Heart left ventricle (tissue), 16 donors: Measurements from ENCODE around the gene NFATC2IP. TPM values are rescaled to one million over a fixed set of nuclear protein-coding genes. Genes with fewer than 3 reads are reported as not detected.

ENCODE experiments used
- ATAC-seq, 4 donors: fragments of 200-7000 bp; cut with Tn5 transposase; one replicate each; pipeline ENCODE4 v1.9.1; 2020 to 2022; ENCODE audit warnings: moderate library complexity in 4 of 4, mild to moderate bottlenecking in 3 of 4, moderate number of reproducible peaks in 1 of 4
- DNase-seq, 5 donors: peaks; one replicate each; pipeline ENCODE4 v3.0.0-alpha.2; 2020
- H3K27ac ChIP-seq, 12 donors: fragments of 200-600 bp; sonication (generic) in 4 of 12; one replicate each; pipeline versions ENCODE4 v1.5.0 to v1.8.0; 2016 to 2022; ENCODE audit warnings: mild to moderate bottlenecking in 2 of 12
- H3K27me3 ChIP-seq, 9 donors: fragments of 200-600 bp; sonication (generic) in 2 of 9; one replicate each; pipeline versions ENCODE4 v1.5.1 to v1.8.0; 2016 to 2022; ENCODE audit warnings: mild to moderate bottlenecking in 3 of 9
- H3K36me3 ChIP-seq, 9 donors: fragments of 200-600 bp; sonication (generic) in 2 of 9; one replicate each; pipeline versions ENCODE4 v1.5.0 to v1.8.0; 2018 to 2022; ENCODE audit warnings: mild to moderate bottlenecking in 2 of 9
- H3K4me1 ChIP-seq, 12 donors: fragments of 200-600 bp; sonication (generic) in 4 of 12; one replicate each; pipeline versions ENCODE4 v1.5.0 to v1.8.0; 2016 to 2022; ENCODE audit warnings: mild to moderate bottlenecking in 3 of 12
- H3K4me3 ChIP-seq, 12 donors: fragments of 200-600 bp; sonication (generic) in 4 of 12; one replicate each; pipeline versions ENCODE4 v1.5.0 to v1.8.0; 2017 to 2022; ENCODE audit warnings: mild to moderate bottlenecking in 9 of 12, moderate library complexity in 4 of 12
- H3K9me3 ChIP-seq, 12 donors: fragments of 200-600 bp; sonication (generic) in 4 of 12; one replicate each; pipeline versions ENCODE4 v1.5.0 to v1.8.0; 2016 to 2022; ENCODE audit warnings: mild to moderate bottlenecking in 1 of 12
- POLR2A ChIP-seq, 2 donors: fragments of 450-650 bp; IDR thresholded peaks; one replicate each; pipeline ENCODE4 v1.6.1; 2017; ENCODE audit warnings: antibody characterized with exemption in 2 of 2, mild to moderate bottlenecking in 2 of 2, moderate library complexity in 2 of 2
- WGBS, 4 donors: extraction: QIAGEN DNeasy Blood & Tissue Kit in 2 of 4; methylation state at CpG; one replicate each; pipeline versions ENCODE4 v1.1.5 to v1.1.7; 2013 to 2018; 5-methylcytosine and 5-hydroxymethylcytosine counted together
- intact Hi-C, 10 donors: fragments of 100-400 bp; cut with DNase I; formaldehyde crosslinking; loops; one replicate each; pipeline versions ENCODE4 v1.11.1 to v1.14.2; 2022
- long read RNA-seq, 3 donors: library from polyadenylated mRNA; unstranded; transcript quantifications; one replicate each; pipeline ENCODE4 v2.0.0, GENCODE V29; 2020 to 2021
- polyA plus RNA-seq, 2 donors: library from polyadenylated mRNA; stranded (reverse); fragments of 200-250 nt; gene quantifications; one replicate each; pipeline ENCODE4 v1.2.3, GENCODE V29; 2013
- total RNA-seq, 9 donors: library from RNA; depleted of rRNA in 2 of 9; stranded (reverse); fragments of >200 nt in 2 of 9; fragmentation: NEBNext Ultra II Directional in 3 of 9; extraction: Animal tissue kit (Norgen Biotek cat#: 25700) in 3 of 9; gene quantifications; one replicate each; pipeline versions ENCODE4 v1.1.0 to v1.2.4, GENCODE V29; 2016 to 2023
- TF ChIP-seq, protein P1 (sequence below), 12 donors: fragments of 200-600 bp; sonication (generic) in 4 of 12; IDR thresholded peaks; one replicate each; pipeline versions ENCODE4 v1.5.0 to v1.8.0; 2018 to 2022; ENCODE audit warnings: antibody characterized with exemption in 12 of 12, mild to moderate bottlenecking in 5 of 12
- donor health status: ischemic (EF 13 %, LVEDD 7.1; RV severe dilation, severe dysfunction).
- donor health status: healthy with polysubstance abuse.
- donor health status: DM: no; HTN: yes; CAD: no.
- donor health status: DM: no; HTN: no; CAD: no.
- donor health status: ischemic (EF 25% LVEDD 6.9; RV normal size, moderate dysfunction).
- donor health status: ischemic (EF 25% LVEDD 5.7; RV mildly dilated, moderate dysfunction).
- donor health status: healthy.
- donor health status: DM: yes; HTN: yes; CAD: no.
- donor health status: ischemic (EF 35%, LVEDD 5.7; RV mildly dilated, moderate dysfunction).
- donor health status: nonischemic (EF 11% LVEDD 7.7; RV severe dilation, severe dysfunction).
- donor health status: DM: yes; HTN: yes; CAD: no.
- donor health status: PGD.
- donor health status: ischemic (EF 29% LVEDD 5.4; RV normal size, mild dysfunction).
- donor health status: nonischemic (EF 23%, LVEDD 6.1; RV moderate dilation, normal function).

NFATC2IP gene
- 10 to 100 TPM; 11.1 to 25.3 (median 19.5) TPM for total RNA-seq
- polyA plus RNA-seq: 10 to 100 TPM; 12.7 to 23.4 TPM
- long read RNA-seq, donor 1, full-length matches to known transcripts: 28 of 34 reads
- long read RNA-seq, donor 1, partial matches to known transcripts: 0 of 34 reads
- long read RNA-seq, donor 1, other reads (novel, unspliced or antisense): 6 of 34 reads
- long read RNA-seq, donor 2, full-length matches to known transcripts: 3 of 11 reads
- long read RNA-seq, donor 2, partial matches to known transcripts: 5 of 11 reads
- long read RNA-seq, donor 2, other reads (novel, unspliced or antisense): 3 of 11 reads
- long read RNA-seq, donor 3, full-length matches to known transcripts: 36 of 44 reads
- long read RNA-seq, donor 3, partial matches to known transcripts: 3 of 44 reads
- long read RNA-seq, donor 3, other reads (novel, unspliced or antisense): 5 of 44 reads

DNA sequence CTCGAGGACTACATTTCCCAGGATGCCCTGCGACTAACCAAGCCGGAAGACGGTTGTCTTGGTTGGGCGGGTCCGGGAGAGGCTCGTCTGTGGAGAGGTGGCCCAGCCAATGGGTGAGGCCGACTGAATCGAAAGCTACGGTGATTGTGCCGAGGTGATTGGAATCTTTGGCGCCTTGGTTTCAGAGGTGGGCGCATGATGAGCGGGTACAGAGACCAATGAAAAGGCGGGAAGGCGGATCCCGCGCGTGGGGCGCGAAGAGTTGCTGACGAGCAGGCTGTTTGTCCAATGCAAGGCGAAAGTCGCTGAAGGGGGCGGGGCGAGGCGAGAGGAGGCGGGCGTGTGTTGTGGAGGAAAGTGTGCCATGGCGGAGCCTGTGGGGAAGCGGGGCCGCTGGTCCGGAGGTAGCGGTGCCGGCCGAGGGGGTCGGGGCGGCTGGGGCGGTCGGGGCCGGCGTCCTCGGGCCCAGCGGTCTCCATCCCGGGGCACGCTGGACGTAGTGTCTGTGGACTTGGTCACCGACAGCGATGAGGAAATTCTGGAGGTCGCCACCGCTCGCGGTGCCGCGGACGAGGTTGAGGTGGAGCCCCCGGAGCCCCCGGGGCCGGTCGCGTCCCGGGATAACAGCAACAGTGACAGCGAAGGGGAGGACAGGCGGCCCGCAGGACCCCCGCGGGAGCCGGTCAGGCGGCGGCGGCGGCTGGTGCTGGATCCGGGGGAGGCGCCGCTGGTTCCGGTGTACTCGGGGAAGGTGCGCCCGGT lies at the start of gene NFATC2IP:
TSS of gene NFATC2IP (plus strand) at position 290 of the 762 bp plus-strand sequence. CDS start at position 365, 75 bp downstream.
- 0 to 1% (median 1%) methylated on average over 38 to 79 of the region's 79 CpGs for WGBS, 4 donors
- peak; percentile 98 to 100 (median 99) for ATAC-seq
- intact Hi-C loops: loop anchor here in 4 of 10 donors (1.0 to 5.0 kb wide), 5 partner anchors 26 to 1021 kb away; partner anchors contain the start of genes ATXN2L (in 1 of the 4), RABEP2 (in 1 of the 4), TAOK2 (in 1 of the 4) and TUFM (in 1 of the 4)

DNA sequence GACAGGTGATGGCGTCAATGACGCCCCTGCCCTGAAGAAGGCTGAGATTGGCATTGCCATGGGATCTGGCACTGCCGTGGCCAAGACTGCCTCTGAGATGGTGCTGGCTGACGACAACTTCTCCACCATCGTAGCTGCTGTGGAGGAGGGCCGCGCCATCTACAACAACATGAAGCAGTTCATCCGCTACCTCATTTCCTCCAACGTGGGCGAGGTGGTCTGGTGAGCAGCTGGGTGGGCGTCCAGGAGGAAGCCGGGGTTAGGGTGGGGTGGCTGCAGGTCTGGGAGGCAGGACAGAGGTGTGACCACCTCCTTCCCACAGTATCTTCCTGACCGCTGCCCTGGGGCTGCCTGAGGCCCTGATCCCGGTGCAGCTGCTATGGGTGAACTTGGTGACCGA lies 48.9 kb upstream of the NFATC2IP start:
- no peak overlapping the region for H3K4me3 ChIP-seq
- no peaks in the 10 kb centered on the region for H3K27me3 ChIP-seq
- DNase-seq (no peak), ATAC-seq (no peak)
- intact Hi-C loops: no loop called here
- no peaks in the 10 kb centered on the region for H3K4me1 ChIP-seq
- WGBS, 4 donors: 84 to 100% (median 88%) methylated on average over 2 to 15 of the region's 15 CpGs
- no peak overlapping the region for H3K27ac ChIP-seq
- peaks cover 0 to 27% (median 21%) of the 10 kb centered on the region in 9 donors for H3K36me3 ChIP-seq
- H3K9me3 ChIP-seq: no peaks in the 10 kb centered on the region
- TF ChIP-seq, protein P1, sequence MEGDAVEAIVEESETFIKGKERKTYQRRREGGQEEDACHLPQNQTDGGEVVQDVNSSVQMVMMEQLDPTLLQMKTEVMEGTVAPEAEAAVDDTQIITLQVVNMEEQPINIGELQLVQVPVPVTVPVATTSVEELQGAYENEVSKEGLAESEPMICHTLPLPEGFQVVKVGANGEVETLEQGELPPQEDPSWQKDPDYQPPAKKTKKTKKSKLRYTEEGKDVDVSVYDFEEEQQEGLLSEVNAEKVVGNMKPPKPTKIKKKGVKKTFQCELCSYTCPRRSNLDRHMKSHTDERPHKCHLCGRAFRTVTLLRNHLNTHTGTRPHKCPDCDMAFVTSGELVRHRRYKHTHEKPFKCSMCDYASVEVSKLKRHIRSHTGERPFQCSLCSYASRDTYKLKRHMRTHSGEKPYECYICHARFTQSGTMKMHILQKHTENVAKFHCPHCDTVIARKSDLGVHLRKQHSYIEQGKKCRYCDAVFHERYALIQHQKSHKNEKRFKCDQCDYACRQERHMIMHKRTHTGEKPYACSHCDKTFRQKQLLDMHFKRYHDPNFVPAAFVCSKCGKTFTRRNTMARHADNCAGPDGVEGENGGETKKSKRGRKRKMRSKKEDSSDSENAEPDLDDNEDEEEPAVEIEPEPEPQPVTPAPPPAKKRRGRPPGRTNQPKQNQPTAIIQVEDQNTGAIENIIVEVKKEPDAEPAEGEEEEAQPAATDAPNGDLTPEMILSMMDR (IDR thresholded peaks at IDR 0.05): no peak
- TF ChIP-seq POLR2A (IDR thresholded peaks at IDR 0.05): no peak

More for the DNA sequence above, at the start of gene NFATC2IP:
- H3K9me3 ChIP-seq: no peaks in the 10 kb centered on the region
- peak; percentile 100 for DNase-seq
- peaks cover 0 to 24% (median 12%) of the 10 kb centered on the region in 12 donors for H3K4me1 ChIP-seq
- H3K4me3 ChIP-seq: peak within 1 kb of the TSS; percentile 77 to 100 (median 90)
- H3K36me3 ChIP-seq: peaks cover 0 to 37% (median 28%) of the 10 kb centered on the region in 9 donors
- H3K27ac ChIP-seq: peak within 1 kb of the TSS; percentile 79 to 94 (median 84)
- H3K27me3 ChIP-seq: no peaks in the 10 kb centered on the region
- TF ChIP-seq, protein P1 (IDR thresholded peaks at IDR 0.05): no peak
- TF ChIP-seq POLR2A (IDR thresholded peaks at IDR 0.05): peak in 1 of 2 donors; percentile 41

DNA sequence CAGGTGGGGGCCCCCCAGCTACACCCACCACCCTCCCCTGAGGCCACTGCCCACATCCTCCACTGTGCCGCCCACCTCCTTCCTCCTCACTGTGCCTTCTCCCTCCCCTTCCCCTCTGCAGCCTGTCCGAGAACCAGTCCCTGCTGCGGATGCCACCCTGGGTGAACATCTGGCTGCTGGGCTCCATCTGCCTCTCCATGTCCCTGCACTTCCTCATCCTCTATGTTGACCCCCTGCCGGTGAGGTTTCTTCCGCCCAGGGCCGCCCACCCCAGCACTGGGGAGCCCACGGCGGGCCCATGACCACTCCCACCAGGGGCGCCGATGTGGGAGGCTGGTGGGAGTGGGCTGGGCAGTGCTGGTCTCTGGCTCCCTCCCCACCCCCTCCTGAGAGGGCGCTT lies 47.8 kb upstream of the NFATC2IP start:
- TF ChIP-seq, protein P1 (IDR thresholded peaks at IDR 0.05): no peak
- TF ChIP-seq POLR2A (IDR thresholded peaks at IDR 0.05): no peak
- H3K4me1 ChIP-seq: no peaks in the 10 kb centered on the region
- ATAC-seq (peak in 2 of 4 donors; percentile 20 to 35), DNase-seq (no peak)
- H3K27me3 ChIP-seq: no peaks in the 10 kb centered on the region
- no peak overlapping the region for H3K27ac ChIP-seq
- 64 to 72% (median 69%) methylated on average over 11 of the region's 11 CpGs for WGBS, 4 donors
- intact Hi-C loops: no loop called here
- peaks cover 0 to 38% (median 31%) of the 10 kb centered on the region in 9 donors for H3K36me3 ChIP-seq
- H3K4me3 ChIP-seq: no peak overlapping the region
- no peaks in the 10 kb centered on the region for H3K9me3 ChIP-seq
